NCI-H2227 (cell line): Measurements from ENCODE around the gene ELANE.
"Not testable (repeated sequence)": the region's sequence is repeated elsewhere in the genome, so short reads cannot be mapped to it uniquely, and the experiment has no call there.

Experiments used
- DNase-seq: peaks from one replicate; lab custom pipeline; 2025; ENCODE audit not compliant: unreplicated experiment; lab: John Stamatoyannopoulos, UW

ELANE gene

DNA sequence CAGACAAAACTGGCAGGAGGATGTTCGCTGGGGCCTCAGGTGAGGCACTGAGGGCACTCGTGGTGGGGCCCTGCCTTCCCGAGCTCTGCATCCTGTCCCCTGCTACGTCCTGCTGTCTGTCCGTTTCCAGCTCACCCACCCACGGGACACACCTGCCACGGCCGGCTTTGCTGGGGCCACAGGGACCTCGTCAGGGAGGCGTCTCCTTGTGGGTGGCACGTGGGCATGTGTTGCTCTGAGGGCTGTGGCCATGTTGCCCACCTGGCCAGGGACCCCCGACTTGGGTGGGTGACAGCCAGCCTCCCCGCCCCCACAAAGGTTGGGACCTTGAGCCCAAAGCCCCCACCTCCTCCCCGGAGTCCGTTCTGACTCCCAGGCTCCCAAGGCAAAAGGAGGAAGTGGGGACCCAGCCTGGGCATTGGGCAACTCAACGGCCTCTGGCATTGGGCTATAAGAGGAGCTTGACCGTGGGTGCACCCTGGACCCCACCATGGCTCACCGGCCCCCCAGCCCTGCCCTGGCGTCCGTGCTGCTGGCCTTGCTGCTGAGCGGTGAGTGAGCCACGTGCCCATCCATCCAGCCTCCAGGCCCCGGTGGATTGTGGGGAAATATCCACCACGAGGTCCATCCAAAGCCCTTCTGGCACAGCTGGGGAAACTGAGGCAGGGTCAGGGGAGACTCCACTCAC lies 11.4 kb upstream of the ELANE start, which contains the start of gene PRTN3:
TSS of gene PRTN3 (plus strand) at position 481 of the 688 bp plus-strand sequence. CDS start at position 491, 10 bp downstream.
- no peak for DNase-seq

GRCh38 chr19:842802-843179 lies 9.3 kb upstream of the ELANE start:
- DNase-seq = not testable (repeated sequence)

DNA sequence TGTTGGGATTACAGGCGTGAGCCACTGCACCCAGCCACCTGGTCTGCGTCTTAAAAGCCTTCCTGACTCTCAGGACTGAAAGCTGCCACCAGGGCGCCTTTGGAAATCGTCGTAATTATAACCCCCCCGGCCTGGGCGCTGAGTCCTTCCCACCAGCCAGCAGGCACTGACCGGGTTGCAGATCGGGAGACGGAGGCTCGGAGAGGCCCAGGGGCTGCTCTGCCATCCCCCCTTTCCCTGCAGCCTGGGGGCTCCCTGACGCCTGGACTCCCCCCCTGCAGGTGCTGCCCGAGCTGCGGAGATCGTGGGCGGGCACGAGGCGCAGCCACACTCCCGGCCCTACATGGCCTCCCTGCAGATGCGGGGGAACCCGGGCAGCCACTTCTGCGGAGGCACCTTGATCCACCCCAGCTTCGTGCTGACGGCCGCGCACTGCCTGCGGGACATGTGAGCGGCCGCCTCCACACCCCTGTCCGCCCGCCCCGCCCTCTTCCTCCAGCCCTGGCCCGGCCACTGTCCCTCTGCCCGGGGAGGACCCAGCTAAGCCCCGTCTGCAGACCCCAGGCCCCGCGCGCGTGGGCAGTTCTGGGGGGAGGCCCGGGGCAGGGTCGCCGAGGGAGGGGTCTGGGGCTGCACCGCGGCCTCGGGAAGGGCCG lies 8.8 kb upstream of the ELANE start:
- DNase-seq = peak; percentile 51

- DNase-seq = no peak
Observed at GRCh38 chr19:843836-844545, 8.1 kb upstream of the ELANE start.

GRCh38 chr19:844546-844971 lies 7.5 kb upstream of the ELANE start:
- DNase-seq = no peak

DNA sequence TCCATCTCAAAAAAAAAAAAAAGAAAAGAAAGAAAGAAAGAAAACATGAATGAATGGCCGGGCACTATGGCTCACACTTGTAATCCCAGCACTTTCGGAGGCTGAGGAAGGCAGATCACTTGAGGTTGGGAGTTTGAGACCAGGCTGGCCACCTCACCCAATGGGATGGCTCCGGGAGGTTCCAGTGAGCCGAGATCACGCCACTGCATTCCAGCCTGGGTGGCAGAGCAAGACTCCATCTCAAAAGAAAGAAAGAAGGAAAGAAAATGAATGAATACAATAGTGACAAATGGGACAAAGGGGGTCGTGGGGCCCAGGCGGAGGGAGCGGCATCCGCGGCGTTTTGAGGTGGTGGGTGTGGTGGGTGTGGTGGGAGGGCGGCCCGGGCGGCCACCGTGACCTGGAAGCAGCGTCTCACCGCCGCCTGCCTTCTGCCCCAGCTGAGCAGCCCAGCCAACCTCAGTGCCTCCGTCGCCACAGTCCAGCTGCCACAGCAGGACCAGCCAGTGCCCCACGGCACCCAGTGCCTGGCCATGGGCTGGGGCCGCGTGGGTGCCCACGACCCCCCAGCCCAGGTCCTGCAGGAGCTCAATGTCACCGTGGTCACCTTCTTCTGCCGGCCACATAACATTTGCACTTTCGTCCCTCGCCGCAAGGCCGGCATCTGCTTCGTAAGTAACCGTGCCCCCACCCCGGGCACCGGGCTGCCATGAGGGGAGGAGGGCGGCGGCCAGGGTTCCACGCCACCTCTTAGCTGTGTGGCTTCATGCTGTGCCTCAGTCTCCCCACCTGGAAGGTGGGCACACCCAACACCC lies 6.2 kb upstream of the ELANE start:
- no peak for DNase-seq

DNA sequence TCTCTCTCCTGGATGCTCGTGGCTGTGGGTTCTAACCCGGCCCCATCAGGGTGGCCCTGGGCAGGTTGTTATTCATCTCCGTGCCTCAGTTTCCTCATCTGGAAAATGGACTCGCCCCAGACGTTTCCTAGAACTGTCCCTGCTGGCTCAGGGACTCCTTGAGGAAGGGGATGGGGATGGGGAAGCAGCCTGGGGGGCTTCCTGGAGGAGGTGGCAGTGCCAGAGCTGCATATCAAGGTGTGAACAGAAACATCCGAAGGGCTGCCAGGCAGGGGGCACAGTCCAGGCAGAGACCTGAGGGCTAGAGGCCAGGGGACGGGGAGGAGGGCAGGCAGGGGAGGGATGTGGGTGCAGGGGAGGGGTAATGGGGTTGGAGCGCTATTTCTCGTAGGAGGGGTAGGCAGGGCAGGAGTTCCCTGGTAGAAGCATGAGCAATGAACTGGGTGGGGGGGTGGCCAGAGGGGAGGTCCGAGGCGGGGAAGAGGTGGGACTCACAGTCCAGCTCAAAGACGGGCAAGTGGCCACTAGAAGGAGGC lies 3.6 kb upstream of the ELANE start:
- DNase-seq = no peak

DNA sequence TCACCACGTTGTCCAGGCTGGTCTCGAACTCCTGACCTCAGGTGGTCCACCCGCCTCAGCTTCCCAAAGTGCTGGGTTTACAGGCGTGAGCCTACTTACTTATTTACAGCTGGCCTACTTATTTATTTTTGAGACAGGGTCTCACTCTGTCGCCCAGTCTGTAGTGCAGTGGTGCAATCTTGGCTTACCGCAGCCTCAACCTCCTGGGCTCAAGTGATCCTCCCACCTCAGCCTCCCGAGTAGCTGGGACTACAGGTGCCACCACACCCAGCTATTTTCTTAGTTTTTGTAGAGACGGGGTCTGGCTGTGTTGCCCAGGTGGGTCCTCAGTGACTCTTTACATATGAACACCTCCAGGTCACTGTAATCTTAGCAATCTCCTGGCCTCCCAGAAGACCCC lies 2.9 kb upstream of the ELANE start:
- DNase-seq = not testable (repeated sequence)

DNA sequence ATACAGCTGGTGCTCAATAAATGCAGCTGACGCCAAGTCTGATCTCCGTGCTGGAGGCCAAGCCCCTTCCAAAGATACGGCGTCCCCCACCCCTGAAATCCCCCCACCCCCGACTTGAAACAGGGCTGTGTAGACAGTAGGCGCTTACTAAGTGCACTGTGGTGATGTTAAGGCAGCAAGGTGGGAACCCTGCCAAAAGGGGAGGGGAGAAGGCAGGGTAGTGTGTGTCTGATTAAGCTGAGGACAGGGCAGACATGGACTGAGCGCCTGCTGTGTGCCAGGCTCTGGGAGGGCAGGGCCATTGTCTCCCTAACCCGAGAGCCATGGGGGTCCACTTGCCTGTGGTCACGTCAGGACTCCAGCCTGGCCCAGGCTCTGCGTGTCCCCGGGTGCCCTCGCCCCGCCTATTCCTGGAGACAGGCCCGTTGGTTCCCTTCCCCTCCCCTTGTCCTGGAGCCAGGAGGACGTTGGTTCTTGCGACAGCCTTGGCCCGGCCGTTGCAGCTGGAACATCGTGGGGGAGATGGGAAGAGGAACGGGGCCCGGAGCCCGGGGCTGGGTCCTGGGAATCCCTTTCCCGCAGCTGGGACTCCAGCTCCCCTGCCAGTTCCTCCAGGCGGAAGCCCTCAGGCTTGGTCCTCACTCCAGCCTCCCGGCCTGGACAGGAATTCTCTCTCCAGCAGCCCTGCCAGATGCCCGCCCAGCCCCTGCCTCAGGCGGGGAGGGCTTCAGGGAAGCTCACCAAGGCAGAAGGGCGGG lies 1.7 kb upstream of the ELANE start:
- peak; percentile 80 for DNase-seq

DNA sequence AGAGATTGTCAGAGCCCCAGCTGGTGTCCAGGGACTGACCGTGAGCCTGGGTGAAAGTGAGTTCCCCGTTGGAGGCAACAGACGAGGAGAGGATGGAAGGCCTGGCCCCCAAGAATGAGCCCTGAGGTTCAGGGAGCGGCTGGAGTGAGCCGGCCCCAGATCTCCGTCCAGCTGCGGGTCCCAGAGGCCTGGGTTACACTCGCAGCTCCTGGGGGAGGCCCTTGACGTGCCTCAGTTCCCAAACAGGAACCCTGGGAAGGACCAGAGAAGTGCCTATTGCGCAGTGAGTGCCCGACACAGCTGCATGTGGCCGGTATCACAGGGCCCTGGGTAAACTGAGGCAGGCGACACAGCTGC lies 1.1 kb upstream of the ELANE start:
- DNase-seq = no peak

GRCh38 chr19:853014-853585 lies 997 bp downstream of the ELANE start:
- DNase-seq = no peak

GRCh38 chr19:853614-854220 lies 1.6 kb downstream of the ELANE start:
- not testable (repeated sequence) for DNase-seq

DNA sequence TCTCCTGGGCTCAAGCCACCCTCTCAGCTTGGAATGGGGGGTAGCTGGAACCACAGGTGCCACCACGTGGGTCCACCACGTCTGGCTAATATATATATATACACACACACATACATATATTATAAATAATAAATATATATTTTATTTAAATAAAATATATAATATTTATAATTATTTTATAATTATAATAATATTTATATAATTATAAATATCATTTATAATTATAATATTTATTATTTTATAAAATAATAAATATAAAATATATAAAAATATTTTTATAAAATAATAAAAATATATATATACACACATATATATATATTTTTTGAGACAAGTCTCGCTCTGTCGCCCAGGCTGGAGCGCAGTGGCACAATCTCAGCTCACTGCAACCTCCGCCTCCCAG lies 2.4 kb downstream of the ELANE start:
- DNase-seq = no peak

GRCh38 chr19:855142-855541 lies 3.0 kb downstream of the ELANE start:
- no peak for DNase-seq

DNA sequence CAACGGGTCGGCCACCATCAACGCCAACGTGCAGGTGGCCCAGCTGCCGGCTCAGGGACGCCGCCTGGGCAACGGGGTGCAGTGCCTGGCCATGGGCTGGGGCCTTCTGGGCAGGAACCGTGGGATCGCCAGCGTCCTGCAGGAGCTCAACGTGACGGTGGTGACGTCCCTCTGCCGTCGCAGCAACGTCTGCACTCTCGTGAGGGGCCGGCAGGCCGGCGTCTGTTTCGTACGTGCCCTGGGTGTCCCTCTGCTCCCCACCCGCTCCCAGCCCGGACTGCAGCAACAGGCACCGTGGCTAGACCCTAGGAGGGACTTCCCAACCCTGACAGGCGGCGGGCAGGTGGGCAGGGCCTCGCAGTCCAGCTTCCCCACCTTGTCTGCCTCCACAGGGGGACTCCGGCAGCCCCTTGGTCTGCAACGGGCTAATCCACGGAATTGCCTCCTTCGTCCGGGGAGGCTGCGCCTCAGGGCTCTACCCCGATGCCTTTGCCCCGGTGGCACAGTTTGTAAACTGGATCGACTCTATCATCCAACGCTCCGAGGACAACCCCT lies 3.5 kb downstream of the ELANE start:
- DNase-seq = no peak

DNA sequence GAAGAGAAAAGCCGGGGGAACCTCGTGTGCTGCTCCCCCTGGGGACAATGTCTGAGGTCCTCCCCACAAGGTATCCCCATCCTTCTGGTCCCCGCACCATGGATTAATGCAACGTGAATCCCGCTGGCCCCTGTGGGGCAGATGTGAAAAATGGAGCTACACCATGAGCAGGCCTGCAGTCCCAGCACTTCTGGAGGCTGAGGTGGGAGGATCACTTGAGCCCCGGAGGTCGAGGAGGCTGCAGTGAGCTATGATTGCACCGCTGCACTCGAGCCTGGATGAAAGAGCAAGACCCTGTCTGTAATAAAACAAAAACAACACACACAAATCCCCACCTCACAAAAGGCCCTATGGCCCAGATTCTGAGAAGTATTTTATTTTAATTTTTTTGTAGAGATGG lies 6.2 kb downstream of the ELANE start:
- DNase-seq = no peak

DNA sequence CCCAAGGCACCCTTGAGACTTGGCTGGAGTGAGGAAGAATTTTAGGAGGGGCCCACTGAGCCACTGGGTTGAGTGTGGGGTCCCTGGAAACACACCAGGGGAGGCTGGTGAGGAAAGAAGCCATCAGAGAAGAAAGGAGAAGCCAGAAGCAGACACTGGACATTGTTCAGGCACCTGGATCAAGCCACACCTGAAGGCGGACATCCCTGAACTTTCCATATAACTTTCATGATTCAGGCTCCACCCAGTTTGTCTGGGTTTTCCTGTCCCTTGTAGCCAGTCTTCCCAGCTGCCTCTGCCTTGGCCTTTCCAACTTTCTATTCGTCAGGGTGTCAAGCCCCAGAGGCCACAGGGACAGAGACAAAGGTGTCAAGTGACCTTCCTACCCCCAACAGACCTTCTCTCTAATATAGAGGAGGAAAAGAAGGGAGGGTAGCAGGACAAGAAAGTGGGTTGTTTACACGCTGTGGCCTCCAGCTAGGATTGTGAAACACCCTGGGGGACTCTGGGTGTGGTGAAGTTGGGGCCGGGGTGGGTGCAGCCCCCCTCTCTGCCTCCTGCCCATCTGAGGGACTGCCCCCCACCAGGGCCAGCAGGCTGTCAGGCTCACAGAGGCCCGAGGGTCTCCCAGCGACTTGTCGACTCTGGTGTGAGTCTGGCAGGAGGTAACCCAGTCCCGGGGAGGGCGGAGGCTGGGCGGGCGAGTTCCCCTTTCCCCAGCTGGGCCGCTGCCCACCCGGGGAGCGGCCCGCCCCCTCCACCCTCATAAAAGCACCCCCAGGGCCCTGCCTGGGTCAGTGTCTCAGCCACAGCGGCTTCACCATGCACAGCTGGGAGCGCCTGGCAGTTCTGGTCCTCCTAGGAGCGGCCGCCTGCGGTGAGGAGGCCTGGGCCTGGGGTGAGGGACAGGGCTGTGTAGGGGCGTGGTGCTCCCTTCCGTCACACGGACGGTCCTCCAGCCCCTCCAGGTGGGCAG lies 7.1 kb downstream of the ELANE start, which contains the start of gene CFD:
TSS of gene CFD (plus strand) at position 797 of the 976 bp plus-strand sequence. CDS start at position 823, 26 bp downstream.
- DNase-seq = no peak
